GM08714 (cell line): ENCODE results near the gene GNAI3.
A peak's percentile ranks its signal among the peaks of the same experiment; 100 is the strongest.

Experiments used
- H3K4me3 ChIP-seq: fragments of 200-500 bp; sonication (Bioruptor generic); 2 replicates; pipeline ENCODE4 v1.5.1; 2014; ENCODE audit warnings: mild to moderate bottlenecking, low read length, inconsistent platforms
- ZNF274 ChIP-seq: IDR thresholded peaks from 2 replicates; pipeline ENCODE4 v1.6.1; 2012; ENCODE audit warnings: mild to moderate bottlenecking, low read depth, low read length

GNAI3 gene

GRCh38 chr1:109532365-109533136 lies 15.9 kb upstream of the GNAI3 start:
- no peak overlapping the region; the same call in 1 of the 2 replicates for H3K4me3 ChIP-seq
- TF ChIP-seq ZNF274: no peak

- no peak overlapping the region for H3K4me3 ChIP-seq
- TF ChIP-seq ZNF274: no peak
Measured at GRCh38 chr1:109534307-109534858, 14.0 kb upstream of the GNAI3 start.

- TF ChIP-seq ZNF274: no peak
- H3K4me3 ChIP-seq: no peak overlapping the region
Measured at GRCh38 chr1:109535481-109535880, 12.9 kb upstream of the GNAI3 start.

- TF ChIP-seq ZNF274: no peak
- H3K4me3 ChIP-seq: no peak overlapping the region
Measured at GRCh38 chr1:109535971-109536491, 12.4 kb upstream of the GNAI3 start.

- no peak overlapping the region for H3K4me3 ChIP-seq
- TF ChIP-seq ZNF274: no peak
Measured at GRCh38 chr1:109537450-109538178, 10.8 kb upstream of the GNAI3 start.

GRCh38 chr1:109538827-109539555 lies 9.4 kb upstream of the GNAI3 start:
- H3K4me3 ChIP-seq: no peak overlapping the region
- no peak for TF ChIP-seq ZNF274

DNA sequence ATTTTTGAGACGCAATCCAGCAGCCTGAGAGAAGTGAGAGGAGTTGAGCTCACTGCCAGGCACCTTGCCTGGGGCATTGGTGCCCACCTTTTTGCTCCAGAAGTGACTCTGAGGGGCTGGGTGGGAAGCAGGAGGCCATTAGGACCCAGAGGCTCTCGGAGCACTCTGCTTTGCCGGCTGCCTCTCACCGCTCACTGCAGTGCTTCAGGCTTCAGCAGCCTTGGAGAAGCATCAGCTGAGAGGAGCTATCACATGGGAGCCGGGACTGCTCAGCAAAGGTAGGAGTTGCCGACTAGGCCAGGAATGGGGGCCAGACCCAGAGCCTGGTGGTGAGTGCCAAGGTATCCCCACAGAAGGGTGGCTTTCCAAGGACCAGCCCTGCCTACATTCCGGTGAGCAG lies 8.7 kb upstream of the GNAI3 start, which contains the start of gene GPR61:
Gene GPR61, plus strand, starts transcription at position 197 of the 400 bp plus-strand sequence. CDS start 3,151 bp downstream, outside the sequence.
- H3K4me3 ChIP-seq: no peak within 1 kb of the TSS
- TF ChIP-seq ZNF274: no peak

DNA sequence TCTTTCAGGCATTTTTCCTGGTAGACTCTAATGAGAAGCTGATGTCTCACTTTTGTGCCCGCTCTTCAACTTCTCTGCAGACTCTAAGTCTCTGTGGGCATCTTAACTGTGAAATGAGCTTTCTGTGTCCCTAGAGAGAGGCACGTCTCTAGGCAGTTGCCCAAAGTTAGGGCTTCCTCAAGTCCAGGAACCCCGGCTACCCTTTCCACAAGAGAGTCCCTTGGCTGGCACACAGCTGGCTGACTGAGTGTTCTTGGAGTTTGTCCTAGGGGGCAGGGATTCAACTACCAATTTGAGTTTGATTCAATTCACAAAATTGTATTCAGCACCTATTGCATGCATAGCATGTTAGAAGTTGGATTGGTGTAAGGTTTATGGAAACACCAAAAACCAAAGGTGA lies 7.3 kb upstream of the GNAI3 start:
- no peak for TF ChIP-seq ZNF274
- H3K4me3 ChIP-seq: no peak overlapping the region

GRCh38 chr1:109542657-109543056 lies 5.8 kb upstream of the GNAI3 start:
- H3K4me3 ChIP-seq: no peak overlapping the region
- TF ChIP-seq ZNF274: no peak

GRCh38 chr1:109543283-109543987 lies 5.0 kb upstream of the GNAI3 start:
- TF ChIP-seq ZNF274: no peak
- no peak overlapping the region for H3K4me3 ChIP-seq

DNA sequence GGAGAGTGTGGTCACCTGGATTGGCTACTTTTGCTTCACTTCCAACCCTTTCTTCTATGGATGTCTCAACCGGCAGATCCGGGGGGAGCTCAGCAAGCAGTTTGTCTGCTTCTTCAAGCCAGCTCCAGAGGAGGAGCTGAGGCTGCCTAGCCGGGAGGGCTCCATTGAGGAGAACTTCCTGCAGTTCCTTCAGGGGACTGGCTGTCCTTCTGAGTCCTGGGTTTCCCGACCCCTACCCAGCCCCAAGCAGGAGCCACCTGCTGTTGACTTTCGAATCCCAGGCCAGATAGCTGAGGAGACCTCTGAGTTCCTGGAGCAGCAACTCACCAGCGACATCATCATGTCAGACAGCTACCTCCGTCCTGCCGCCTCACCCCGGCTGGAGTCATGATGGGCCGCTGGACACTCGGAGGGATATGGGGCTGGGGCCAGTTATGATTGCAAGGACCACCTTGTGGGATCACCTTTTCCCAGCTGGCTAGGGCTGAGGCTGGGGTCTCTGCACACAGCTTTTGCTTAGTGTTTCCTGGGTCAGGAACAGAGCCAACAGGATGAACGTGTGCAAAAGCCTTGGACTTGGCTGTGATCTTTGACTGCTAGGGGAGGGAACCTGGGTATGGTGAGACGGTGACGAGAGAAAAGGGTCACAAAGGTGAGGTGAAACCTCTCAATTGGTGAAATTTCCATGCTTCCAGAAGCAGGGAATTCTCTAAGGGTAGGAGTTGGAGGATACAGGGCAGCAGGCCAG lies 4.3 kb upstream of the GNAI3 start:
- TF ChIP-seq ZNF274: no peak
- no peak overlapping the region for H3K4me3 ChIP-seq

GRCh38 chr1:109546311-109547109 lies 1.9 kb upstream of the GNAI3 start:
- TF ChIP-seq ZNF274: no peak
- peak overlapping the region; percentile 81 for H3K4me3 ChIP-seq
